ENCODE data around the gene ERBB4. TPM values are rescaled to one million over a fixed set of nuclear protein-coding genes. Genes with fewer than 3 reads are reported as not detected.

Gene ERBB4
- total RNA-seq, 1 donor from 2014 or later, result 1.8 TPM

DNA sequence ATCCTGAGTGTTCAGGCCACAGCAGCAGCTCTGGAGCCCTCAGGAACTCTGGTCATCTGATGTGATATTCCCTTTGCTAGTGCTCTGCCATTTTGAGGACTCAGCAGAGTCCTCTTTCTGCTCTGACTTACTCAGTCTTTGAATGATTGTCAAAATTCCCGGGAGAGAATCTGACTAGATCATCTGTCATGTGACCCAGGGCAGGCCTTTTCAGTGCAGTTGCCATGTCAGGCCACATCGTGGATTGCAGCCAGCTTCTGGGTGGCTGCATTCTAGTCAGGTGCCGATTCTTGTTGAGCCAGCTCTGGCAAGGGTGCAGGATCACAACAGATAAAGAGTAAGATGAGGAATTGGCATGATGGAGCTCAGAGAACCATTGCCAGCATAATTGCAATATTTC is 1186.6 kb downstream of the ERBB4 start:
- Mint-ChIP-seq H3K4me3 (ENCODE audit: unreplicated experiment) (no peak overlapping the region), H3K9me3 (ENCODE audit: unreplicated experiment) (no peaks in the 10 kb centered on the region)
- TF ChIP-seq, protein P1, sequence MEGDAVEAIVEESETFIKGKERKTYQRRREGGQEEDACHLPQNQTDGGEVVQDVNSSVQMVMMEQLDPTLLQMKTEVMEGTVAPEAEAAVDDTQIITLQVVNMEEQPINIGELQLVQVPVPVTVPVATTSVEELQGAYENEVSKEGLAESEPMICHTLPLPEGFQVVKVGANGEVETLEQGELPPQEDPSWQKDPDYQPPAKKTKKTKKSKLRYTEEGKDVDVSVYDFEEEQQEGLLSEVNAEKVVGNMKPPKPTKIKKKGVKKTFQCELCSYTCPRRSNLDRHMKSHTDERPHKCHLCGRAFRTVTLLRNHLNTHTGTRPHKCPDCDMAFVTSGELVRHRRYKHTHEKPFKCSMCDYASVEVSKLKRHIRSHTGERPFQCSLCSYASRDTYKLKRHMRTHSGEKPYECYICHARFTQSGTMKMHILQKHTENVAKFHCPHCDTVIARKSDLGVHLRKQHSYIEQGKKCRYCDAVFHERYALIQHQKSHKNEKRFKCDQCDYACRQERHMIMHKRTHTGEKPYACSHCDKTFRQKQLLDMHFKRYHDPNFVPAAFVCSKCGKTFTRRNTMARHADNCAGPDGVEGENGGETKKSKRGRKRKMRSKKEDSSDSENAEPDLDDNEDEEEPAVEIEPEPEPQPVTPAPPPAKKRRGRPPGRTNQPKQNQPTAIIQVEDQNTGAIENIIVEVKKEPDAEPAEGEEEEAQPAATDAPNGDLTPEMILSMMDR (IDR thresholded peaks at IDR 0.05; ENCODE audit: partially characterized antibody, unreplicated experiment), result no peak

DNA sequence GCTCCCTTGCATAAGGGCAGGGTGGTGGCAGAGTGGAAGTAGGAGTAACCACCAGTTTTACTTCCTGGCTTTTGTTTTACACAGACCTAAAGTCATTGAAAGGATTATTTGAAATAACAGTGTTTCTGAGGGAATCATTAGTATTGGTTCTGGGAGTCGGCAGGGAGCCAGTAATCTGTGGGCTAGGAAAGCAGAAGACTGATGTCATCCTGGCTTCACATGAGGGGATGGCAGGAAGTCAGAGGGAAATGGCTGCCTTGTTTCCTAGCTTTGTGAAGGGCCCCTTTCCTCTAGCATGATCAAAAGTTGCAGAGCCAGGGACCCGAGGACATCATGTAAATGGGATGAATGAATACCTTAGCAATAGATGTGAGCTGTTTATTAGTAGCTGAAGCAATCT is 1189.6 kb downstream of the ERBB4 start:
- Mint-ChIP-seq H3K4me3 (ENCODE audit: unreplicated experiment) (no peak overlapping the region), H3K4me1 (ENCODE audit: low read depth, unreplicated experiment) (peaks cover 6% of the 10 kb centered on the region), H3K27ac (ENCODE audit: unreplicated experiment) (no peak overlapping the region), H3K9me3 (ENCODE audit: unreplicated experiment) (no peaks in the 10 kb centered on the region), H3K36me3 (ENCODE audit: unreplicated experiment) (no peaks in the 10 kb centered on the region), H3K27me3 (ENCODE audit: unreplicated experiment) (no peaks in the 10 kb centered on the region)
- TF ChIP-seq, protein P1 (IDR thresholded peaks at IDR 0.05; ENCODE audit: partially characterized antibody, unreplicated experiment), result no peak
- no peak for DNase-seq

More for the DNA sequence above, 1186.6 kb downstream of the ERBB4 start:
- Mint-ChIP-seq H3K4me1 (ENCODE audit: low read depth, unreplicated experiment) (peaks cover 6% of the 10 kb centered on the region), H3K36me3 (ENCODE audit: unreplicated experiment) (no peaks in the 10 kb centered on the region), H3K27me3 (ENCODE audit: unreplicated experiment) (no peaks in the 10 kb centered on the region), H3K27ac (ENCODE audit: unreplicated experiment) (peak overlapping the region; percentile 84)
- peak; percentile 53 for DNase-seq

DNA sequence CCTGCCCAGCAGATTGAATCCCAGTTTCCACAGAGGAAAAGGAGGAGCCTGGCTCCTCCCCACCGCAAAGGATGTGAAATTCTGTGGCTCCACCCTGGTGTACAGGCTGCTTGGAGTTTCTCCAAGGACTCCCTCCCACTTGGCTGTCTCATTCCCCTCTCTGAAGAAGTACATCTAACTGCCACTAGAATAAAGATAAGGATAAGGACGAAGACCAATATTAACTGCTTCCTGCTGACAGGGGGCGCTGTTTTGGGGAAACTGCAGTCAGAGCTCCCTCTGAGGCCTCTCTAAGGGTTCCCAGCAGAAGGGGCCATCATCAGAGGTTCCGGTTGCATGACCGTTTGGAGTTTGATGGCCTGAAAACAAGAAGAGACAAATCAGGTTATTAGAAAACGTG is 1191.3 kb downstream of the ERBB4 start:
- Mint-ChIP-seq H3K9me3 (ENCODE audit: unreplicated experiment) (no peaks in the 10 kb centered on the region), H3K4me3 (ENCODE audit: unreplicated experiment) (no peak overlapping the region), H3K36me3 (ENCODE audit: unreplicated experiment) (no peaks in the 10 kb centered on the region), H3K4me1 (ENCODE audit: low read depth, unreplicated experiment) (peaks cover 4% of the 10 kb centered on the region), H3K27me3 (ENCODE audit: unreplicated experiment) (no peaks in the 10 kb centered on the region), H3K27ac (ENCODE audit: unreplicated experiment) (no peak overlapping the region)
- DNase-seq, result no peak
- TF ChIP-seq, protein P1 (IDR thresholded peaks at IDR 0.05; ENCODE audit: partially characterized antibody, unreplicated experiment), result no peak

DNA sequence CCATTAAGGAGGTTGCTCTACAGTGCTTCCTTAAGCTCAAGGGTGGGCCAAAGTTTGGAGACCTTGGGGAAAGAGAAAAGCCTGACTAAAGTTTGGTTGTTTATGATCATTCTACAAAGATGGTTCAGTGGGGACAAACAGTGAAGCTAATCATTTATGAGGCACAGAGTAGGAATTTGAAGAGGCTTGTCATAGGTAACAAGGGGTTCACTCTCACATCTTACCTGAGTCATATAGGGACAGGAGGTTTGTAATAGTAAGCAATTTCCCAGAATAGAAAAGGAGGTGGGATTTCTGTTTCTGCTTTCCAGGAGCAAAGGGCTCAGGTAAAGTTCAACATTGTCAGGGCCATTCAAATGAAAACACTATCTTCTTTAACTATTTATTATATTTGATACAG is 1194.3 kb downstream of the ERBB4 start:
- Mint-ChIP-seq H3K4me1 (ENCODE audit: low read depth, unreplicated experiment) (no peaks in the 10 kb centered on the region), H3K4me3 (ENCODE audit: unreplicated experiment) (no peak overlapping the region), H3K27me3 (ENCODE audit: unreplicated experiment) (no peaks in the 10 kb centered on the region), H3K36me3 (ENCODE audit: unreplicated experiment) (no peaks in the 10 kb centered on the region), H3K9me3 (ENCODE audit: unreplicated experiment) (no peaks in the 10 kb centered on the region), H3K27ac (ENCODE audit: unreplicated experiment) (no peak overlapping the region)
- no peak for DNase-seq
- TF ChIP-seq, protein P1 (IDR thresholded peaks at IDR 0.05; ENCODE audit: partially characterized antibody, unreplicated experiment), result no peak

DNA sequence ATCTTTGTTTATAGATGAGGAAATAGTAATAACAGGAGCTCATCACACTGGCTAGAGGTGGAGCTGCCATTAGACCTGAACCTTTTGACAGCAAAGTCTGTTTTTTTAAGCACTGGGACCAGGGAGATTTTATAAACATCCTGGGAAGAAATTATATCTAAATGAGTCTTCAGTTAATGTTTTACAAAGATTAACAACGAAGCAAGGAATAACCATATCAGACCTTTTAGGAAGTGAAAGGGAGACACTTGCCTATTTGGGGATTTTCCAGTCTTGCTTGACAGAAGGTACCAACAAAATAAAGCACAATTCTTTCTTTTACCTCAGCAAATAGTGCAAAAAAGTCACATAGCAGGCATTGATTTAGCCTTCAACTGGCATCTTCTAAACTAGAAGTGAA is 1205.2 kb downstream of the ERBB4 start:
- Mint-ChIP-seq H3K4me3 (ENCODE audit: unreplicated experiment) (no peak overlapping the region), H3K9me3 (ENCODE audit: unreplicated experiment) (no peaks in the 10 kb centered on the region), H3K27me3 (ENCODE audit: unreplicated experiment) (no peaks in the 10 kb centered on the region), H3K4me1 (ENCODE audit: low read depth, unreplicated experiment) (no peaks in the 10 kb centered on the region), H3K36me3 (ENCODE audit: unreplicated experiment) (no peaks in the 10 kb centered on the region), H3K27ac (ENCODE audit: unreplicated experiment) (no peak overlapping the region)
- DNase-seq, result no peak
- TF ChIP-seq, protein P1 (IDR thresholded peaks at IDR 0.05; ENCODE audit: partially characterized antibody, unreplicated experiment), result no peak
